IMR-90 (cell line): ENCODE measurements around the gene ITGA1. TPM values are rescaled to one million over a fixed set of nuclear protein-coding genes. Genes with fewer than 3 reads are reported as not detected.

Experiments
- ATAC-seq: fragments of 200-7000 bp; cut with Tn5 transposase; 2 replicates; pipeline ENCODE4 v1.9.1; 2020; ENCODE audit warnings: low read depth, mild to moderate bottlenecking, moderate library complexity
- BruUV-seq: library from RNA; stranded (reverse); fragments of 400-500 nt; replicated peaks from 2 replicates; lab custom pipeline; 2021; lab: Mats Ljungman, UMichigan
- CTCF ChIA-PET: fragments of 300-600 bp; formaldehyde crosslinking; extraction: SDS; loops from one replicate; lab custom pipeline; 2021; ENCODE audit warnings: antibody characterized with exemption; lab: Yijun Ruan, JAX
- POLR2A ChIA-PET: fragments of 300-600 bp; sonication (Branson Sonifier 250); formaldehyde crosslinking; loops from one replicate; lab custom pipeline; 2022; ENCODE audit warnings: antibody characterized with exemption; ENCODE audit not compliant: unreplicated experiment; lab: Charles Lee
- DNase-seq: peaks from one replicate; pipeline ENCODE4 v3.0.0; 2013
- H2AFZ ChIP-seq: replicated peaks from 2 replicates; pipeline ENCODE3; 2013; ENCODE audit warnings: low read length, mild to moderate bottlenecking; ENCODE audit not compliant: poor library complexity
- H2AK5ac ChIP-seq: 2 replicates; pipeline ENCODE4 v1.6.1; 2013; ENCODE audit warnings: low read depth, low read length, inconsistent platforms
- H2AK9ac ChIP-seq: replicated peaks from 2 replicates; pipeline ENCODE3; 2013; ENCODE audit warnings: mild to moderate bottlenecking, low read depth, low read length, moderate library complexity; ENCODE audit not compliant: poor library complexity
- H2BK120ac ChIP-seq: 2 replicates; pipeline ENCODE4 v1.6.1; 2013; ENCODE audit warnings: low read depth, low read length, inconsistent platforms
- H2BK15ac ChIP-seq: 3 replicates; pipeline ENCODE4 v1.6.1; 2013; ENCODE audit warnings: low read depth, low read length, inconsistent platforms
- H2BK20ac ChIP-seq: 2 replicates; pipeline ENCODE4 v1.6.1; 2013; ENCODE audit warnings: low read depth, mild to moderate bottlenecking, inconsistent platforms, low read length, moderate library complexity
- H2BK5ac ChIP-seq: 2 replicates; pipeline ENCODE4 v1.6.1; 2013; ENCODE audit warnings: mild to moderate bottlenecking, low read depth, low read length, inconsistent platforms; ENCODE audit not compliant: poor library complexity, severe bottlenecking
- H3K14ac ChIP-seq: replicated peaks from 2 replicates; pipeline ENCODE4 v1.6.1; 2013; ENCODE audit warnings: low read depth, low read length, inconsistent platforms
- H3K18ac ChIP-seq: 2 replicates; pipeline ENCODE4 v1.6.1; 2013; ENCODE audit warnings: low read depth, low read length, control low read depth
- H3K23ac ChIP-seq: 2 replicates; pipeline ENCODE4 v1.6.1; 2013; ENCODE audit warnings: low read depth, low read length, inconsistent platforms
- H3K27ac ChIP-seq: 2 replicates; pipeline ENCODE4 v1.5.1; 2013; ENCODE audit warnings: mild to moderate bottlenecking, control low read depth, low read length; ENCODE audit not compliant: insufficient read depth
- H3K27me3 ChIP-seq: 2 replicates; pipeline ENCODE4 v1.6.1; 2013; ENCODE audit warnings: low read length; ENCODE audit not compliant: control insufficient read depth, insufficient read depth
- H3K36me3 ChIP-seq: 2 replicates; pipeline ENCODE4 v1.6.1; 2013; ENCODE audit warnings: low read length, mixed read lengths; ENCODE audit not compliant: control insufficient read depth, insufficient read depth
- H3K4ac ChIP-seq: 2 replicates; pipeline ENCODE4 v1.6.1; 2013; ENCODE audit warnings: low read depth, low read length, inconsistent platforms
- H3K4me1 ChIP-seq: 2 replicates; pipeline ENCODE4 v1.6.1; 2013; ENCODE audit warnings: low read length, mixed read lengths; ENCODE audit not compliant: control insufficient read depth, insufficient read depth
- H3K4me2 ChIP-seq: 2 replicates; pipeline ENCODE4 v1.6.1; 2013; ENCODE audit warnings: low read depth, mild to moderate bottlenecking, control low read depth, low read length, moderate library complexity
- H3K4me3 ChIP-seq: 2 replicates; pipeline ENCODE4 v1.5.1; 2013; ENCODE audit warnings: low read depth, mild to moderate bottlenecking, control low read depth, low read length, moderate library complexity; ENCODE audit not compliant: insufficient read depth
- H3K56ac ChIP-seq: 2 replicates; pipeline ENCODE4 v1.6.1; 2013; ENCODE audit warnings: low read length, inconsistent platforms; ENCODE audit not compliant: insufficient read depth; ENCODE audit errors: extremely low read depth
- H3K79me1 ChIP-seq, 2 experiments: 2 replicates each; pipeline ENCODE4 v1.6.1; 2013; ENCODE audit warnings: low read length in 2 of 2, inconsistent platforms in 1 of 2, low read depth in 1 of 2
- H3K9ac ChIP-seq: 2 replicates; pipeline ENCODE4 v1.6.1; 2013; ENCODE audit warnings: low read depth, low read length, control low read depth
- H3K9me1 ChIP-seq: 2 replicates; pipeline ENCODE4 v1.6.1; 2013; ENCODE audit warnings: low read length, inconsistent platforms; ENCODE audit not compliant: insufficient read depth
- H3K9me3 ChIP-seq: 2 replicates; pipeline ENCODE4 v1.6.1; 2013; ENCODE audit warnings: low read length; ENCODE audit not compliant: control insufficient read depth, insufficient read depth
- H4K20me1 ChIP-seq: 2 replicates; pipeline ENCODE4 v1.6.1; 2013; ENCODE audit warnings: low read length, inconsistent platforms; ENCODE audit not compliant: insufficient read depth
- H4K5ac ChIP-seq: 2 replicates; pipeline ENCODE4 v1.6.1; 2013; ENCODE audit warnings: mild to moderate bottlenecking, low read depth, low read length, control low read depth
- H4K8ac ChIP-seq, 2 experiments: 2 replicates each; pipeline ENCODE4 v1.6.1; 2013; ENCODE audit warnings: low read depth in 2 of 2, low read length in 2 of 2, control low read depth in 1 of 2, inconsistent platforms in 1 of 2
- H4K91ac ChIP-seq: 2 replicates; pipeline ENCODE4 v1.6.1; 2013; ENCODE audit warnings: low read depth, low read length, inconsistent platforms; ENCODE audit not compliant: insufficient read depth
- BHLHE40 ChIP-seq: fragments of 150-350 bp; IDR thresholded peaks from 2 replicates; pipeline ENCODE4 v1.6.1; 2016; ENCODE audit warnings: mild to moderate bottlenecking, low read depth, low read length
- CEBPB ChIP-seq: IDR thresholded peaks from 2 replicates; pipeline ENCODE4 v1.6.1; 2012; ENCODE audit warnings: low read depth, low read length, improper control_type of control experiment
- CHD1 ChIP-seq: IDR thresholded peaks from 2 replicates; pipeline ENCODE4 v1.6.1; 2012; ENCODE audit warnings: low read depth, low read length, improper control_type of control experiment
- CTCF ChIP-seq: conservative IDR thresholded peaks from 2 replicates; pipeline ENCODE4 v1.5.1; 2012; ENCODE audit warnings: mild to moderate bottlenecking, low read depth, low read length, improper control_type of control experiment
- ELK1 ChIP-seq: fragments of 150-350 bp; IDR thresholded peaks from 2 replicates; pipeline ENCODE4 v1.6.1; 2016; ENCODE audit warnings: low read depth, mild to moderate bottlenecking, low read length, moderate library complexity, borderline replicate concordance
- MXI1 ChIP-seq: IDR thresholded peaks from 2 replicates; pipeline ENCODE4 v1.6.1; 2012; ENCODE audit warnings: low read depth, mild to moderate bottlenecking, low read length, moderate library complexity, borderline replicate concordance
- NFE2L2 ChIP-seq: fragments of 150-350 bp; IDR thresholded peaks from 2 replicates; pipeline ENCODE4 v1.6.1; 2016; ENCODE audit warnings: low read depth, mild to moderate bottlenecking, low read length
- POLR2A ChIP-seq: IDR thresholded peaks from 2 replicates; pipeline ENCODE4 v1.6.1; 2012; ENCODE audit warnings: mild to moderate bottlenecking, low read depth, low read length
- RAD21 ChIP-seq: IDR thresholded peaks from 2 replicates; pipeline ENCODE4 v1.6.1; 2012; ENCODE audit warnings: low read length, improper control_type of control experiment
- RCOR1 ChIP-seq: IDR thresholded peaks from 2 replicates; pipeline ENCODE4 v1.6.1; 2012; ENCODE audit warnings: mild to moderate bottlenecking, low read length, improper control_type of control experiment; ENCODE audit not compliant: insufficient replicate concordance
- RFX5 ChIP-seq: IDR thresholded peaks from 2 replicates; pipeline ENCODE4 v1.8.0; 2012; ENCODE audit warnings: low read depth, mild to moderate bottlenecking, low read length, moderate library complexity
- SMC3 ChIP-seq: fragments of 150-350 bp; IDR thresholded peaks from 2 replicates; pipeline ENCODE4 v1.6.1; 2016; ENCODE audit warnings: low read depth, mild to moderate bottlenecking, antibody characterized with exemption, low read length, moderate library complexity
- USF2 ChIP-seq: fragments of 150-350 bp; IDR thresholded peaks from 2 replicates; pipeline ENCODE4 v1.6.1; 2017; ENCODE audit warnings: mild to moderate bottlenecking, antibody characterized with exemption, low read length, low read depth
- WGBS, 2 experiments: methylation state at CpG; one replicate each; pipeline versions ENCODE4 v1.1.5 to v1.1.7; 2013; ENCODE audit warnings: missing lambda C conversion rate in 2 of 2; ENCODE audit not compliant: insufficient read length in 1 of 2; ENCODE audit errors: extremely low coverage in 2 of 2; 5-methylcytosine and 5-hydroxymethylcytosine counted together
- dilution Hi-C: fragments of 300-500 bp; cut with HindIII; formaldehyde crosslinking; loops from one replicate; pipeline ENCODE4 v1.14.3; 2018; ENCODE audit warnings: low sequenced_read_pairs; ENCODE audit not compliant: unreplicated experiment
- in situ Hi-C: fragments of 300-500 bp; cut with MboI; formaldehyde crosslinking; loops from 3 replicates; pipeline ENCODE4 v1.14.3; 2019; ENCODE audit warnings: low sequenced_read_pairs, inconsistent platforms, mixed read lengths
- intact Hi-C: fragments of 100-400 bp; cut with micrococcal nuclease; formaldehyde crosslinking; loops from 2 replicates; pipeline ENCODE4 v1.10.0; 2022
- polyA plus RNA-seq, 3 experiments: library from polyadenylated mRNA; depleted of rRNA; stranded (reverse); fragments of >200 nt; gene quantifications; 2 replicates each; pipeline ENCODE4 v1.2.3, GENCODE V29; 2012; ENCODE audit warnings: low replicate concordance in 1 of 3
- total RNA-seq: library from RNA; depleted of rRNA; stranded (reverse); fragments of >200 nt; gene quantifications from 2 replicates; pipeline ENCODE4 v1.2.3, GENCODE V29; 2012

ITGA1 gene
- total and polyA plus RNA-seq, 2 of the 4 experiments (the other 2 are of a cell fraction) = 22.3 to 95.2 TPM

- Histone ChIP-seq H4K5ac (no peak overlapping the region), H3K23ac (peak overlapping the region; percentile 24; the same call in 1 of the 2 replicates), H3K9me3 (no peaks in the 10 kb centered on the region), H2AK5ac (no peak overlapping the region), H3K4ac (no peak overlapping the region), H2BK15ac (no peak overlapping the region), H3K79me1 (no peaks in the 10 kb centered on the region; a peak in 1 of 4 replicates), H3K4me3 (no peak overlapping the region), H3K18ac (no peak overlapping the region), H4K20me1 (no peaks in the 10 kb centered on the region), H3K4me1 (no peaks in the 10 kb centered on the region; the same call in 1 of the 2 replicates), H3K14ac (no peak overlapping the region), H4K91ac (no peak overlapping the region), H3K27ac (peak overlapping the region; percentile 12; the same call in 1 of the 2 replicates), H3K36me3 (peaks cover 8% of the 10 kb centered on the region), H2BK120ac (no peak overlapping the region), H3K9ac (no peak overlapping the region), H3K4me2 (no peak overlapping the region), H2BK20ac (no peak overlapping the region), H2AFZ (no peak overlapping the region), H3K9me1 (no peaks in the 10 kb centered on the region), H4K8ac (no peak overlapping the region; a peak in 1 of 4 replicates), H2AK9ac (no peak overlapping the region), H3K56ac (no peak overlapping the region), H2BK5ac (peak overlapping the region; percentile 32), H3K27me3 (no peaks in the 10 kb centered on the region)
- POLR2A ChIA-PET = no interaction called here
- BruUV-seq = no TSS peak
- in situ Hi-C loops = loop anchor here (10.0 to 25.0 kb wide), 2 partner anchors 234 to 1947 kb away; no protein-coding TSS in a partner anchor
- no peak; the same call in 1 of the 2 replicates for ATAC-seq
- CTCF ChIA-PET = no interaction called here
- intact Hi-C loops = no loop called here
- no peak for DNase-seq
- TF ChIP-seq USF2 (no peak), CTCF (no peak), RFX5 (no peak), ELK1 (no peak), POLR2A (no peak), CHD1 (no peak), BHLHE40 (no peak), RAD21 (no peak), RCOR1 (no peak), MXI1 (no peak), NFE2L2 (no peak), CEBPB (no peak), SMC3 (no peak)
- no CpG with 5 or more reads among the region's 1 CpG for WGBS, 2 experiments
- dilution Hi-C loops = no loop called here
Measured at GRCh38 chr5:52909192-52909591, 121.5 kb downstream of the ITGA1 start.
